Bronchial epithelial cell (primary cell): Measurements from ENCODE around the gene SCT. TPM values are rescaled to one million over a fixed set of nuclear protein-coding genes. Genes with fewer than 3 reads are reported as not detected.

Experiments
- DNase-seq: peaks from one replicate; pipeline ENCODE4 v3.0.0-alpha.2; 2010; ENCODE audit warnings: low read depth
- FAIRE-seq: peaks from 2 replicates; lab custom pipeline; 2011; peaks lifted over from hg19 to GRCh38; lab: Jason Lieb, UNC
- H3K27me3 ChIP-seq: 2 replicates; pipeline ENCODE4 v1.5.1; 2011; ENCODE audit warnings: low read length; ENCODE audit not compliant: control insufficient read depth, insufficient read depth
- H3K36me3 ChIP-seq: 2 replicates; pipeline ENCODE4 v1.5.1; 2011; ENCODE audit warnings: low read length; ENCODE audit not compliant: control insufficient read depth, insufficient read depth
- H3K4me3 ChIP-seq: 2 replicates; pipeline ENCODE4 v1.5.1; 2011; ENCODE audit warnings: mild to moderate bottlenecking, low read depth, low read length, control low read depth
- CTCF ChIP-seq: IDR thresholded peaks from 2 replicates; pipeline ENCODE4 v1.5.1; 2011; ENCODE audit warnings: mild to moderate bottlenecking, moderate library complexity, low read length, control low read depth, inconsistent platforms; ENCODE audit not compliant: insufficient read depth, severe bottlenecking
- total RNA-seq: library from RNA; depleted of rRNA; stranded (reverse); fragments of >200 nt; gene quantifications from 2 replicates; pipeline ENCODE4 v1.2.1, GENCODE V29; 2014

SCT gene
- total RNA-seq, 1 donor from 2014 or later, result not detected

- FAIRE-seq, result no peak
- no peak for DNase-seq
- no peak for TF ChIP-seq CTCF
These were observed 5.1 kb downstream of the SCT start for GRCh38 chr11:621838-622237.

DNA sequence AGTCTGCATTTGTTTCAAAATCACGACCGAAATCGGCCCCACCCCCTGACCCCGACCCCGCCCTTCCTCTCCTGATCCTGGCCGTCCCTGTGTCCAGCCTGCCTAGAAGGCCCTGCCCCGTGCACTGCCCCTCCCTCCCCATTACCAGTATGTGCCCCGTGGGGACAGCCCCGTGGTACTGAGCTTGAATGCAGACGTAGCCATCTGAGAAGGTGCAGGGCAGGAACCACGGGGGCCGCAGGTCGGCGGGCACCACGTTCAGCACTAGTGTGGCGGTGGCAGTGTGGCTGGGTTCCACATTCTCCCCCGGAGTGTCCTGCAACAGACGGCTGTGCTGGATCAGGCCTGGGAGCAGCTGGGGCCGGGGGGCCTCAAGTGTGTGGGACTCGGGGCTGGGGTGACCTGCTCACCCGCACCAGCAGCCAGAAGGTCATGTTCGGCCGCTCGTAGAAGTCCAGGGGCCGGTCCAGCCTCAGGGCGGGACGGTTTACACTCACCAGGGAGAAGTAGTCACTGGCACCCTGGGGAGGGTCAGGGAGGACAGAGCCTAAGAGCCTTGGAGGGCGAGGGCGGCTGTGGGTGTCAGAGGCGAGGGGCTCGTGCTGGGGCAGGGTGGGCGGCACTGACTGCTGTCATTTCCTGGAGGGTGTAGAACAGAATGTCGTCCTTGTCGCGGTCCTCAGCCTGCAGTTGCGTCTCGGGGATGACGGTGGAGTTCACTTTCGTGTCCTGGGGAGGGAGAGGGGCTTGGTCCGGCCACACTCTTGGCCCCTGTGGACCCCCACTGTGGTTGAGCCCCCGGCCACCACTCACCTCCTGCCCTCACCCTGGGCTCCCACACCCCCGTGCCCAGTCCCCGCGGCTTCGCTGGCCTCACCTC is 5.8 kb downstream of the SCT start:
- H3K36me3 ChIP-seq, result peaks cover 5% of the 10 kb centered on the region
- no peak overlapping the region for H3K4me3 ChIP-seq
- no peaks in the 10 kb centered on the region for H3K27me3 ChIP-seq
- DNase-seq, result no peak
- TF ChIP-seq CTCF, result no peak
- no peak for FAIRE-seq

More at GRCh38 chr11:621838-622237, 5.1 kb downstream of the SCT start:
- Histone ChIP-seq H3K4me3 (no peak overlapping the region), H3K27me3 (peaks cover 4% of the 10 kb centered on the region), H3K36me3 (peaks cover 5% of the 10 kb centered on the region)

GRCh38 chr11:620201-620600 is 6.8 kb downstream of the SCT start:
- TF ChIP-seq CTCF, result no peak
- H3K27me3 ChIP-seq, result no peaks in the 10 kb centered on the region
- FAIRE-seq (no peak), DNase-seq (no peak)
- H3K4me3 ChIP-seq, result no peak overlapping the region
- H3K36me3 ChIP-seq, result peaks cover 5% of the 10 kb centered on the region

GRCh38 chr11:619628-620050 is 7.3 kb downstream of the SCT start:
- Histone ChIP-seq H3K4me3 (no peak overlapping the region), H3K27me3 (no peaks in the 10 kb centered on the region), H3K36me3 (peaks cover 5% of the 10 kb centered on the region)
- FAIRE-seq, result no peak
- DNase-seq, result no peak
- no peak for TF ChIP-seq CTCF

- Histone ChIP-seq H3K4me3 (no peak overlapping the region), H3K36me3 (peaks cover 7% of the 10 kb centered on the region), H3K27me3 (no peaks in the 10 kb centered on the region)
- DNase-seq, result no peak
- FAIRE-seq, result no peak
- no peak for TF ChIP-seq CTCF
These were observed 7.9 kb downstream of the SCT start for GRCh38 chr11:618856-619627.
